ENCODE data around the gene SCP2.

SCP2 gene

DNA sequence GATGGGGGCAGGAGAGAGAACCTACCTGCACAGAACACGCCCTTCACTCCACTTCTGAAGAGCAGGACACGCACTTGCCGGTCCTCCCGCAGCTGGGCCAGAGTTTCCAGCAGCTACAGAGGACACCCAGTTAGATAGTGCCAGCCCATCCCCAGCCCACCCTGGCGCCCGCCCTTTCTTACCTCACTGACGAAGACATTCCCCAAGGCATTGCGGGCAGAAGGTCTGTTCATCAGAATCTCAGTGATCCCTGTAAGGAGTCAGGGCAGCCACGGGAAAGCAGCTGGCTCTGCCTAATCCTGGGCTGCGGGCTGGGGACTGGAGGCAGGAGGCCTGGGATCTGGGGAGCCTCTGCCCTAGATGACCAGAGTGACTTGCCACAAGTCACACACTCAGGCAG is 15.5 kb upstream of the SCP2 start:
- H3K27me3 ChIP-seq (ENCODE audit: insufficient read depth, poor library complexity, severe bottlenecking) = no peaks in the 10 kb centered on the region
- no peak overlapping the region for H3K27ac ChIP-seq (replicated peaks)
- no peak for DNase-seq (ENCODE audit: low read depth in 1 of 2, low spot score in 1 of 2)

DNA sequence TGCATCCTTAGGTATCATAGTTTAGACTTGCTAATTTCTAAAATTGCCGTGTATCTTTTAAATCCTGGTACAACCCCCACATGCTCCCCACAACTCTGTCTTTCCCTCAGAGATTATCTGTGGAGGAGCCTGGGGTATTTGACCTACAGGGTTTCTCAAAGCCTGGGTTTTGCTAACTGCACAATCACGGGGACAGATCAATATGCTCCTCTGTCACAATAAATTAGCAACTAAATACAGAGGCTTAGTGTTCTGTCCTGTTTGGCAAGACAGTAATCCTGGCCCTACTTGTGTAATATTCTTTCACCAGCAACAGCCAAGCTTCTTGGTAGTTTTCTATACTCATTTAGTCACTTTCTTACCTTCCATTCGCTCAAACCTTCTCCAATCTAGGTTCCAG is 14.1 kb upstream of the SCP2 start:
- no peaks in the 10 kb centered on the region for H3K27me3 ChIP-seq (ENCODE audit: insufficient read depth, poor library complexity, severe bottlenecking)
- H3K4me3 ChIP-seq (replicated peaks; ENCODE audit: insufficient read depth, low read length) = no peak overlapping the region
- H3K27ac ChIP-seq (replicated peaks) = no peak overlapping the region
- TF ChIP-seq, protein P1, sequence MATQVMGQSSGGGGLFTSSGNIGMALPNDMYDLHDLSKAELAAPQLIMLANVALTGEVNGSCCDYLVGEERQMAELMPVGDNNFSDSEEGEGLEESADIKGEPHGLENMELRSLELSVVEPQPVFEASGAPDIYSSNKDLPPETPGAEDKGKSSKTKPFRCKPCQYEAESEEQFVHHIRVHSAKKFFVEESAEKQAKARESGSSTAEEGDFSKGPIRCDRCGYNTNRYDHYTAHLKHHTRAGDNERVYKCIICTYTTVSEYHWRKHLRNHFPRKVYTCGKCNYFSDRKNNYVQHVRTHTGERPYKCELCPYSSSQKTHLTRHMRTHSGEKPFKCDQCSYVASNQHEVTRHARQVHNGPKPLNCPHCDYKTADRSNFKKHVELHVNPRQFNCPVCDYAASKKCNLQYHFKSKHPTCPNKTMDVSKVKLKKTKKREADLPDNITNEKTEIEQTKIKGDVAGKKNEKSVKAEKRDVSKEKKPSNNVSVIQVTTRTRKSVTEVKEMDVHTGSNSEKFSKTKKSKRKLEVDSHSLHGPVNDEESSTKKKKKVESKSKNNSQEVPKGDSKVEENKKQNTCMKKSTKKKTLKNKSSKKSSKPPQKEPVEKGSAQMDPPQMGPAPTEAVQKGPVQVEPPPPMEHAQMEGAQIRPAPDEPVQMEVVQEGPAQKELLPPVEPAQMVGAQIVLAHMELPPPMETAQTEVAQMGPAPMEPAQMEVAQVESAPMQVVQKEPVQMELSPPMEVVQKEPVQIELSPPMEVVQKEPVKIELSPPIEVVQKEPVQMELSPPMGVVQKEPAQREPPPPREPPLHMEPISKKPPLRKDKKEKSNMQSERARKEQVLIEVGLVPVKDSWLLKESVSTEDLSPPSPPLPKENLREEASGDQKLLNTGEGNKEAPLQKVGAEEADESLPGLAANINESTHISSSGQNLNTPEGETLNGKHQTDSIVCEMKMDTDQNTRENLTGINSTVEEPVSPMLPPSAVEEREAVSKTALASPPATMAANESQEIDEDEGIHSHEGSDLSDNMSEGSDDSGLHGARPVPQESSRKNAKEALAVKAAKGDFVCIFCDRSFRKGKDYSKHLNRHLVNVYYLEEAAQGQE (IDR thresholded peaks at IDR 0.05; ENCODE audit: insufficient replicate concordance, low read depth) = no peak
- TF ChIP-seq SPI1 (IDR thresholded peaks at IDR 0.05; ENCODE audit: borderline replicate concordance, low read depth) = no peak
- no peak for DNase-seq (ENCODE audit: low read depth in 1 of 2, low spot score in 1 of 2)

More for the DNA sequence above, 15.5 kb upstream of the SCP2 start:
- TF ChIP-seq, protein P1 (IDR thresholded peaks at IDR 0.05; ENCODE audit: insufficient replicate concordance, low read depth) = no peak
- no peak for TF ChIP-seq POLR2AphosphoS5 (IDR thresholded peaks at IDR 0.05; ENCODE audit: low read depth)
- TF ChIP-seq SPI1 (IDR thresholded peaks at IDR 0.05; ENCODE audit: borderline replicate concordance, low read depth) = no peak
- TF ChIP-seq, protein P2, sequence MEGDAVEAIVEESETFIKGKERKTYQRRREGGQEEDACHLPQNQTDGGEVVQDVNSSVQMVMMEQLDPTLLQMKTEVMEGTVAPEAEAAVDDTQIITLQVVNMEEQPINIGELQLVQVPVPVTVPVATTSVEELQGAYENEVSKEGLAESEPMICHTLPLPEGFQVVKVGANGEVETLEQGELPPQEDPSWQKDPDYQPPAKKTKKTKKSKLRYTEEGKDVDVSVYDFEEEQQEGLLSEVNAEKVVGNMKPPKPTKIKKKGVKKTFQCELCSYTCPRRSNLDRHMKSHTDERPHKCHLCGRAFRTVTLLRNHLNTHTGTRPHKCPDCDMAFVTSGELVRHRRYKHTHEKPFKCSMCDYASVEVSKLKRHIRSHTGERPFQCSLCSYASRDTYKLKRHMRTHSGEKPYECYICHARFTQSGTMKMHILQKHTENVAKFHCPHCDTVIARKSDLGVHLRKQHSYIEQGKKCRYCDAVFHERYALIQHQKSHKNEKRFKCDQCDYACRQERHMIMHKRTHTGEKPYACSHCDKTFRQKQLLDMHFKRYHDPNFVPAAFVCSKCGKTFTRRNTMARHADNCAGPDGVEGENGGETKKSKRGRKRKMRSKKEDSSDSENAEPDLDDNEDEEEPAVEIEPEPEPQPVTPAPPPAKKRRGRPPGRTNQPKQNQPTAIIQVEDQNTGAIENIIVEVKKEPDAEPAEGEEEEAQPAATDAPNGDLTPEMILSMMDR (IDR thresholded peaks at IDR 0.05; ENCODE audit: insufficient read depth, low read length) = no peak
- no peak for TF ChIP-seq GABPA (IDR thresholded peaks at IDR 0.05; ENCODE audit: low read depth)
- H3K4me3 ChIP-seq (replicated peaks; ENCODE audit: insufficient read depth, low read length) = no peak overlapping the region

DNA sequence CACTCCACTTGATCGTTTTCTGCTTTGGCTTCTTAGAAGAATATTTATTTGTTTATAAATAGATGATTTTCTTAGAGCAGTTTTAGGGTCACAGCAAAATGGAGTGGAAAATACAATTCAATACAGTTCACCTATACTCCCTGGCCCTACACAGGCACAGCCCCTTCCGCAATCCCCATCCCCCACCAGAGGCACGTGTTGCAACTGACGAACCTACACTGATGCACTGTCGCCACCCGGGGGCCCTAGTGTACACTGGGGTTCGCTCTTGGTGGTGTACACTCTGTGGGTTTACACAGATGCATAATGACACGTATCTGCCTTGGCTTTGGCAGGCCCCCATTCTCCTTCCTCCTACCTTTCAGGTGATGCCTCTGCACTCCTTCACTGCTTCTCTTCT is 13.5 kb upstream of the SCP2 start:
- no peak overlapping the region for H3K27ac ChIP-seq (replicated peaks)
- DNase-seq (ENCODE audit: low read depth in 1 of 2, low spot score in 1 of 2) = peak in 1 of 2 experiments; percentile 34
- no peak for TF ChIP-seq GABPA (IDR thresholded peaks at IDR 0.05; ENCODE audit: low read depth)
- TF ChIP-seq SPI1 (IDR thresholded peaks at IDR 0.05; ENCODE audit: borderline replicate concordance, low read depth) = no peak
- TF ChIP-seq, protein P1 (IDR thresholded peaks at IDR 0.05; ENCODE audit: insufficient replicate concordance, low read depth) = no peak
- no peak for TF ChIP-seq POLR2AphosphoS5 (IDR thresholded peaks at IDR 0.05; ENCODE audit: low read depth)
- TF ChIP-seq, protein P2 (IDR thresholded peaks at IDR 0.05; ENCODE audit: insufficient read depth, low read length) = no peak
- H3K27me3 ChIP-seq (ENCODE audit: insufficient read depth, poor library complexity, severe bottlenecking) = no peaks in the 10 kb centered on the region
- H3K4me3 ChIP-seq (replicated peaks; ENCODE audit: insufficient read depth, low read length) = no peak overlapping the region

DNA sequence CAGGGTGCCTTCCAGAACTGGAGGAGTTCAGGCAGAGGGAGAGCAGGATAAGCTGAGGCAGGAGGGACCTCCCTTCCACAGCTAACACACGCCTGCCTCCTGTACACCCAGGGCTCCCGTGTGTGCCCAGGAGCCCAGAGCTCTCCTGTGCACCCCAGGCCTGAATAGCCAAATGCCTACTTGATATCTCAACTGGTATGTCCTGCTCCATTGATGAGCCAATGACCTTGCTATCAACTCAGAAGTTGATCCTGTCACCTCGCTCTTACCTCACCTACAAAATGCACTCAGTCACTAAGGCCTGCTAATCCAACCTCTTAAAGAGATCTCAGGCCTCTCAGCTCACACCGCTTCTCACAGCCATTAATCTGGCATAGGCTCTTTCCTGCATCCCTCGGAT is 12.6 kb upstream of the SCP2 start:
- no peak for DNase-seq (ENCODE audit: low read depth in 1 of 2, low spot score in 1 of 2)
- no peak for TF ChIP-seq POLR2AphosphoS5 (IDR thresholded peaks at IDR 0.05; ENCODE audit: low read depth)
- TF ChIP-seq, protein P2 (IDR thresholded peaks at IDR 0.05; ENCODE audit: insufficient read depth, low read length) = no peak
- TF ChIP-seq GABPA (IDR thresholded peaks at IDR 0.05; ENCODE audit: low read depth) = no peak
- no peak for TF ChIP-seq SPI1 (IDR thresholded peaks at IDR 0.05; ENCODE audit: borderline replicate concordance, low read depth)
- TF ChIP-seq, protein P1 (IDR thresholded peaks at IDR 0.05; ENCODE audit: insufficient replicate concordance, low read depth) = no peak
- Histone ChIP-seq H3K4me3 (replicated peaks; ENCODE audit: insufficient read depth, low read length) (no peak overlapping the region), H3K27me3 (ENCODE audit: insufficient read depth, poor library complexity, severe bottlenecking) (no peaks in the 10 kb centered on the region), H3K27ac (replicated peaks) (no peak overlapping the region)

All from HL-60 (cell line).